HepG2 (cell line): ENCODE measurements around the gene ZNF10. TPM values are rescaled to one million over a fixed set of nuclear protein-coding genes. Genes with fewer than 3 reads are reported as not detected.

ENCODE experiments used
- ATAC-seq: fragments of 200-7000 bp; cut with Tn5 transposase; 3 replicates; pipeline ENCODE4 v1.9.1; 2020; ENCODE audit warnings: mild to moderate bottlenecking, moderate library complexity
- BruUV-seq: library from RNA; stranded (reverse); fragments of 400-500 nt; replicated peaks from 2 replicates; lab custom pipeline; 2021; lab: Mats Ljungman, UMichigan
- CTCF ChIA-PET: fragments of 300-600 bp; formaldehyde crosslinking; extraction: SDS; loops from one replicate; lab custom pipeline; 2021; ENCODE audit warnings: low total read pairs, inconsistent platforms, low intra/inter-chr PET ratio; lab: Yijun Ruan, JAX
- POLR2A ChIA-PET: fragments of 350-600 bp; sonication (Branson Sonifier 250); formaldehyde crosslinking; loops from one replicate; lab custom pipeline; 2020; ENCODE audit warnings: antibody characterized with exemption, inconsistent platforms; lab: Yijun Ruan, JAX
- DNase-seq: peaks from one replicate; pipeline ENCODE4 v3.0.0-alpha.2; 2015; ENCODE audit warnings: low spot score
- FAIRE-seq: peaks from 3 replicates; lab custom pipeline; 2011; peaks lifted over from hg19 to GRCh38; lab: Jason Lieb, UNC
- H2AFZ ChIP-seq: one replicate; pipeline ENCODE4 v1.6.1; 2011; ENCODE audit warnings: low read length, inconsistent platforms
- H3K27ac ChIP-seq: fragments of 300-600 bp; 3 replicates; pipeline ENCODE4 v1.8.0; 2011; ENCODE audit warnings: mixed run types, mild to moderate bottlenecking, mixed read lengths, low read length, inconsistent platforms; ENCODE audit not compliant: insufficient read depth; ENCODE audit errors: extremely low read length
- H3K27me3 ChIP-seq, 2 experiments: fragments of 200-600 bp in 1 of 2; 2 replicates in 1 of 2; 3 replicates in 1 of 2; pipeline versions ENCODE4 v1.6.0 to v1.8.0; 2011; ENCODE audit warnings: low read length in 2 of 2, mild to moderate bottlenecking in 2 of 2, moderate library complexity in 2 of 2, inconsistent platforms in 1 of 2; ENCODE audit not compliant: insufficient read depth in 2 of 2, control insufficient read depth in 1 of 2
- H3K36me3 ChIP-seq, 2 experiments: fragments of 200-600 bp in 1 of 2; replicated peaks in 1 of 2; 2 replicates in 1 of 2; 3 replicates in 1 of 2; pipeline versions ENCODE4 v1.5.1 to v1.8.0; 2011; ENCODE audit warnings: low read length in 2 of 2, inconsistent platforms in 1 of 2; ENCODE audit not compliant: insufficient read depth in 2 of 2, control insufficient read depth in 1 of 2
- H3K4me1 ChIP-seq: 2 replicates; pipeline ENCODE4 v1.5.1; 2012; ENCODE audit warnings: low read length, inconsistent platforms; ENCODE audit not compliant: insufficient read depth
- H3K4me2 ChIP-seq: 2 replicates; pipeline ENCODE4 v1.6.0; 2011; ENCODE audit warnings: low read depth, low read length, inconsistent platforms
- H3K4me3 ChIP-seq, 3 experiments: fragments of 200-600 bp in 1 of 3; sonication (generic), shearing (Covaris generic) in 1 of 3; replicated peaks in 1 of 3; 2 replicates each; pipeline ENCODE4 v1.5.1; 2011 to 2016; ENCODE audit warnings: low read length in 3 of 3, inconsistent platforms in 2 of 3, low read depth in 2 of 3, mild to moderate bottlenecking in 2 of 3, control low read depth in 1 of 3, mixed read lengths in 1 of 3; ENCODE audit not compliant: insufficient read depth in 1 of 3
- H3K79me2 ChIP-seq: one replicate; pipeline ENCODE4 v1.6.1; 2011; ENCODE audit warnings: low read length, inconsistent platforms; ENCODE audit not compliant: insufficient read depth
- H3K9ac ChIP-seq: 2 replicates; pipeline ENCODE4 v1.6.0; 2011; ENCODE audit warnings: mild to moderate bottlenecking, low read depth, low read length, inconsistent platforms; ENCODE audit not compliant: insufficient read depth
- H3K9me3 ChIP-seq: 2 replicates; pipeline ENCODE4 v1.5.1; 2012; ENCODE audit warnings: mild to moderate bottlenecking, low read length
- H4K20me1 ChIP-seq: 2 replicates; pipeline ENCODE4 v1.6.0; 2011; ENCODE audit warnings: inconsistent platforms, mild to moderate bottlenecking, low read length, moderate library complexity; ENCODE audit not compliant: insufficient read depth
- CAMTA2 ChIP-seq: sonication (generic); formaldehyde crosslinking; IDR thresholded peaks from 2 replicates; pipeline ENCODE4 v1.4.0; 2020; ENCODE audit warnings: mild to moderate bottlenecking, missing genetic modification reagents, borderline replicate concordance
- SRY ChIP-seq: sonication (generic); formaldehyde crosslinking; IDR thresholded peaks from 2 replicates; pipeline ENCODE4 v1.8.0; 2022; ENCODE audit warnings: mild to moderate bottlenecking, missing genetic modification reagents
- THAP11 ChIP-seq: IDR thresholded peaks from 2 replicates; pipeline ENCODE4 v1.6.1; 2016; ENCODE audit warnings: missing biosample characterization, missing genetic modification reagents
- ZNF10 ChIP-seq: sonication (generic); formaldehyde crosslinking; IDR thresholded peaks from 2 replicates; pipeline ENCODE4 v1.4.0; 2020; ENCODE audit warnings: mild to moderate bottlenecking, low read depth, missing genetic modification reagents, borderline replicate concordance
- WGBS: methylation state at CpG from one replicate; pipeline ENCODE4 v1.1.6; 2017; ENCODE audit warnings: low lambda C conversion rate; 5-methylcytosine and 5-hydroxymethylcytosine counted together
- in situ Hi-C: cut with HindIII; loops from 2 replicates; pipeline ENCODE4 v1.10.0; 2017; ENCODE audit warnings: low pct_unique_long_range_greater_than_20kb; ENCODE audit not compliant: extremely low pct_ligation_motif_present
- intact Hi-C: fragments of 100-400 bp; cut with micrococcal nuclease; formaldehyde crosslinking; loops from one replicate; pipeline ENCODE4 v1.10.0; 2022; ENCODE audit not compliant: unreplicated experiment
- polyA plus RNA-seq, 8 experiments: library from polyadenylated mRNA; depleted of rRNA in 3 of 8; stranded (reverse) in 7 of 8; unstranded in 1 of 8; fragments of >200 nt; fragmentation: Illumina TruSeq in 4 of 8; extraction: Trizol in 4 of 8; gene quantifications; 2 replicates each; pipeline versions ENCODE4 v1.2.1 to v1.2.3, GENCODE V29; 2011 to 2016; ENCODE audit warnings: low read depth in 4 of 8, missing spikeins in 1 of 8, mixed read lengths in 1 of 8; ENCODE audit not compliant: insufficient read depth in 1 of 8
- total RNA-seq, 5 experiments: library from RNA; depleted of rRNA; stranded (reverse); fragments of >200 nt; fragmentation: Illumina TruSeq; extraction: Trizol; gene quantifications; 2 replicates each; pipeline ENCODE4 v1.2.3, GENCODE V29; 2016; ENCODE audit warnings: low read depth in 1 of 5
- TF ChIP-seq, protein P1 (sequence below): IDR thresholded peaks from 2 replicates; pipeline ENCODE4 v1.4.0; 2020; ENCODE audit warnings: mild to moderate bottlenecking, missing genetic modification reagents
- TF ChIP-seq, protein P2 (sequence below): IDR thresholded peaks from 2 replicates; pipeline ENCODE4 v1.6.1; 2016; ENCODE audit warnings: mild to moderate bottlenecking

The ZNF10 gene
- total and polyA plus RNA-seq, 2 of the 13 experiments (the other 11 are each of a cell fraction or from before 2014, with no cell fraction given), result 2.9 to 6.5 TPM

DNA sequence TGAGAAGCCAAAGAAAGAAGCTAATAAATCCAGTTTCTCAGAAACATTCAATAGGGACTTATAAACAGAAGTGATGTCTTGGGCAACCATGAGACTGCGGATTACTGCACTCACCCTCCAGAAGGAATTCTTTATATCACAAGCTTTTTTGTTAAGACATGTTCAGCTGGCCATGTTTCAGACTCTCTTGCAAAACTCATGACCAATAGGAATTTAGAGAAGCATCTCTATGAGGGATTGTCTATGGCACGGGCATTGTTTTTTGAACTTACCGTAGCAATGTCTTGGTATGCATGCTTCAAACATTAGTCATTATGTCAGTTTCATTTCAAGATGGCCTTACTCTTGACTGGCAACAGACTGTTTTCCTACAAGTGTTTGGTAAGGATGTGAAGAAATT lies 35.3 kb downstream of the ZNF10 start (continued):
- TF ChIP-seq, protein P1, sequence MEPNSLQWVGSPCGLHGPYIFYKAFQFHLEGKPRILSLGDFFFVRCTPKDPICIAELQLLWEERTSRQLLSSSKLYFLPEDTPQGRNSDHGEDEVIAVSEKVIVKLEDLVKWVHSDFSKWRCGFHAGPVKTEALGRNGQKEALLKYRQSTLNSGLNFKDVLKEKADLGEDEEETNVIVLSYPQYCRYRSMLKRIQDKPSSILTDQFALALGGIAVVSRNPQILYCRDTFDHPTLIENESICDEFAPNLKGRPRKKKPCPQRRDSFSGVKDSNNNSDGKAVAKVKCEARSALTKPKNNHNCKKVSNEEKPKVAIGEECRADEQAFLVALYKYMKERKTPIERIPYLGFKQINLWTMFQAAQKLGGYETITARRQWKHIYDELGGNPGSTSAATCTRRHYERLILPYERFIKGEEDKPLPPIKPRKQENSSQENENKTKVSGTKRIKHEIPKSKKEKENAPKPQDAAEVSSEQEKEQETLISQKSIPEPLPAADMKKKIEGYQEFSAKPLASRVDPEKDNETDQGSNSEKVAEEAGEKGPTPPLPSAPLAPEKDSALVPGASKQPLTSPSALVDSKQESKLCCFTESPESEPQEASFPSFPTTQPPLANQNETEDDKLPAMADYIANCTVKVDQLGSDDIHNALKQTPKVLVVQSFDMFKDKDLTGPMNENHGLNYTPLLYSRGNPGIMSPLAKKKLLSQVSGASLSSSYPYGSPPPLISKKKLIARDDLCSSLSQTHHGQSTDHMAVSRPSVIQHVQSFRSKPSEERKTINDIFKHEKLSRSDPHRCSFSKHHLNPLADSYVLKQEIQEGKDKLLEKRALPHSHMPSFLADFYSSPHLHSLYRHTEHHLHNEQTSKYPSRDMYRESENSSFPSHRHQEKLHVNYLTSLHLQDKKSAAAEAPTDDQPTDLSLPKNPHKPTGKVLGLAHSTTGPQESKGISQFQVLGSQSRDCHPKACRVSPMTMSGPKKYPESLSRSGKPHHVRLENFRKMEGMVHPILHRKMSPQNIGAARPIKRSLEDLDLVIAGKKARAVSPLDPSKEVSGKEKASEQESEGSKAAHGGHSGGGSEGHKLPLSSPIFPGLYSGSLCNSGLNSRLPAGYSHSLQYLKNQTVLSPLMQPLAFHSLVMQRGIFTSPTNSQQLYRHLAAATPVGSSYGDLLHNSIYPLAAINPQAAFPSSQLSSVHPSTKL (CRISPR knock-in tag), result no peak
- TF ChIP-seq THAP11 (CRISPR knock-in tag), result no peak
- TF ChIP-seq, all 625 proteins: peak for 0

DNA sequence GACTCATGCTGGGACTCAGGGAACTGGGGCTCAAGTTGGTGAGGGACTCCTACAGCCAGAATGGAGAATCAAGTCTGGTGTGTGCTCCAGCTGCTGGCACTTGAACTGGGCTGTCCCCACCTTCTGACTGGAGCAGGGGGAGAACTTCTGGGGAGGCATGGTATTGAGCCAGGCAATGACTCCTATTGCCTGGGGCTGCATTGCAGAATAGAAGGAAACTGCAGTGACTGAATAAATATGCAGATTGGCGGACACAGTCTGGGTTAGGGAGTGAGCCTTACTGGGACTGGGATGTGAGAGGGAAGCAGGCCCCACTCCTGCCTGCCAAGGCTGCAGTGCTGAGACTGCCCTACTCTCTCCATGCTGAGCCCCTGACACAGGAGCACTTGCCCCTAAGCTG lies 42.1 kb downstream of the ZNF10 start:
- BruUV-seq, result no TSS peak
- 0% methylated on average over 1 of the region's 1 CpG for WGBS
- Histone ChIP-seq H3K27me3 (no peaks in the 10 kb centered on the region), H3K9ac (no peak overlapping the region), H3K4me2 (no peak overlapping the region), H2AFZ (no peak overlapping the region), H3K9me3 (peaks cover 91% of the 10 kb centered on the region), H3K27ac (no peak overlapping the region), H3K36me3 (no peaks in the 10 kb centered on the region), H3K4me3 (no peak overlapping the region), H3K4me1 (no peaks in the 10 kb centered on the region), H4K20me1 (no peaks in the 10 kb centered on the region), H3K79me2 (no peaks in the 10 kb centered on the region)
- ATAC-seq (no peak), DNase-seq (no peak), FAIRE-seq (no peak)
- in situ Hi-C loops (no loop called here), intact Hi-C loops (no loop called here)
- ChIA-PET POLR2A (no interaction called here), CTCF (no interaction called here)
- no peak for TF ChIP-seq ZNF10 (CRISPR knock-in tag)
- TF ChIP-seq CAMTA2 (CRISPR knock-in tag), result no peak
- TF ChIP-seq, protein P2, sequence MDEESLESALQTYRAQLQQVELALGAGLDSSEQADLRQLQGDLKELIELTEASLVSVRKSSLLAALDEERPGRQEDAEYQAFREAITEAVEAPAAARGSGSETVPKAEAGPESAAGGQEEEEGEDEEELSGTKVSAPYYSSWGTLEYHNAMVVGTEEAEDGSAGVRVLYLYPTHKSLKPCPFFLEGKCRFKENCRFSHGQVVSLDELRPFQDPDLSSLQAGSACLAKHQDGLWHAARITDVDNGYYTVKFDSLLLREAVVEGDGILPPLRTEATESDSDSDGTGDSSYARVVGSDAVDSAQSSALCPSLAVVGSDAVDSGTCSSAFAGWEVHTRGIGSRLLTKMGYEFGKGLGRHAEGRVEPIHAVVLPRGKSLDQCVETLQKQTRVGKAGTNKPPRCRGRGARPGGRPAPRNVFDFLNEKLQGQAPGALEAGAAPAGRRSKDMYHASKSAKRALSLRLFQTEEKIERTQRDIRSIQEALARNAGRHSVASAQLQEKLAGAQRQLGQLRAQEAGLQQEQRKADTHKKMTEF, result no peak
- no peak for TF ChIP-seq SRY (CRISPR knock-in tag)
